ENCODE data around the gene IGFLR1. TPM values are rescaled to one million over a fixed set of nuclear protein-coding genes. Genes with fewer than 3 reads are reported as not detected.
A peak's percentile ranks its signal among the peaks of the same experiment; 100 is the strongest.
"Not testable (repeated sequence)": the region's sequence is repeated elsewhere in the genome, so short reads cannot be mapped to it uniquely, and the experiment has no call there.

IGFLR1 gene
- total RNA-seq, 2 experiments from 2014 or later, result 79.2 to 80.6 TPM

DNA sequence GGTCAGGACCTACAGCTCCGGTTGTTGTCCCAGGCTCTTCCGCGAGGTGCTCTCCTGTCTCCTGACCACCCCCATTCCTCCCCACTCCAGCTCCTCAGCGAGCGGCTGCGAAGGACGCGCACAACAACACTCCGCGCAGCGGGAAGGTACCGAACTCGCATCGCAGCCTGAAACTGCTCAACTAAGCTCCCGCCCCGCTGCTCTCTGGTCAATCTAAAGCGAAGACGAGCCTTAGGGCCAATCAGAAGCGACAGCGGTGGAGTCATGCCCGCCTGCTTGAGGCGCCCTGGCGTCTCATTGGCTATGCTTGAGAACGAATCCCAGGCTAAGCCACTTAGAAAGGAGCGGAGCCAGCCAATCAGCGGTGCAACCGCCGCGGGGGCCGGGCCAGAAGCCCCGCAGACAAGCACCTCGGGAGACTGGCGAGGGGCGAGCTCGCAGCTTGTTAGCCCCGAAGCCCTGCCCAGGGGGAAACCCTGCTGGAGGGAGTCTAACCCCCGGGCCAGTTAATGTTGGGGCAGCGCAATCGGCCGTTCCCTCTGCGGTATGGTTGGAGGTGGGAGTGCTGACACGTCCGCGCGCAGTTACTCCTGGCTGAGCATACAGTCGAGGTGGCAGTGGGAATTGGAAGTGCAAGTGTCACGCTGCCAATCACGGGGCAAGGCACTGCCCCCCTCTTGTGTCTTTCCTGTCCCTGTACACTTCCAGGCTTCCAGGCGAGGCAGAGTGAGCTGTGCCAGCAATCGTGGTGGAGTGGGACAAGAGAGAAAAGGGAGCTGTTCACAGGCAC lies 39.8 kb downstream of the IGFLR1 start:
- Mint-ChIP-seq H3K4me3 (peak overlapping the region; percentile 93), H3K36me3 (peaks cover 2% of the 10 kb centered on the region), H3K4me1 (peaks cover 9% of the 10 kb centered on the region), H3K27me3 (peaks cover 7% of the 10 kb centered on the region), H3K27ac (peak overlapping the region; percentile 91), H3K9me3 (peaks cover 2% of the 10 kb centered on the region)
- DNase-seq, result peak; percentile 93

DNA sequence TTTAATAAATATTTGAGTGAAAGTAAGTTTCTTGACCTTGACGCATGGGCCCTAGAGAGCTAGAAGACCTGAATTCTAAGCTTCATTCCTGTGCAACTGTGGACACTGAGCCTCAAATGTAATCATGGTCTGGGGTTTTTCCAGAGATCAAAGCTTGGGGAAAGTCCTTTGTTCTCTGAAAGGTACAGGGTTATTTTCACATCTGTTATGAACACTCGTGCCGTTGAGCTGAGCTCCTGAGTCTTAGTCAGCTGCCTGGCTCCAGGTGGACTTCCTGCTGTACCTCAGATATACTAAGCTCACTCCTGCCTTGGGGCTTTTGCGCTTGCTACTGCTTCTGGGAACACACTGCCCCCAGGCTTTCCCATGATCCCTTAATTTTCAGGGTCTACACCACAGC lies 45.4 kb downstream of the IGFLR1 start:
- Mint-ChIP-seq H3K9me3 (peaks cover 4% of the 10 kb centered on the region), H3K4me3 (no peak overlapping the region), H3K27ac (no peak overlapping the region), H3K4me1 (peaks cover 25% of the 10 kb centered on the region), H3K36me3 (no peaks in the 10 kb centered on the region), H3K27me3 (no peaks in the 10 kb centered on the region)
- DNase-seq, result no peak

GRCh38 chr19:35695895-35696422 lies 46.3 kb downstream of the IGFLR1 start:
- H3K4me3 Mint-ChIP-seq, result no peak overlapping the region
- no peaks in the 10 kb centered on the region for H3K27me3 Mint-ChIP-seq
- H3K4me1 Mint-ChIP-seq, result peaks cover 25% of the 10 kb centered on the region
- no peak for DNase-seq
- H3K36me3 Mint-ChIP-seq, result no peaks in the 10 kb centered on the region
- peaks cover 4% of the 10 kb centered on the region for H3K9me3 Mint-ChIP-seq
- H3K27ac Mint-ChIP-seq, result no peak overlapping the region

DNA sequence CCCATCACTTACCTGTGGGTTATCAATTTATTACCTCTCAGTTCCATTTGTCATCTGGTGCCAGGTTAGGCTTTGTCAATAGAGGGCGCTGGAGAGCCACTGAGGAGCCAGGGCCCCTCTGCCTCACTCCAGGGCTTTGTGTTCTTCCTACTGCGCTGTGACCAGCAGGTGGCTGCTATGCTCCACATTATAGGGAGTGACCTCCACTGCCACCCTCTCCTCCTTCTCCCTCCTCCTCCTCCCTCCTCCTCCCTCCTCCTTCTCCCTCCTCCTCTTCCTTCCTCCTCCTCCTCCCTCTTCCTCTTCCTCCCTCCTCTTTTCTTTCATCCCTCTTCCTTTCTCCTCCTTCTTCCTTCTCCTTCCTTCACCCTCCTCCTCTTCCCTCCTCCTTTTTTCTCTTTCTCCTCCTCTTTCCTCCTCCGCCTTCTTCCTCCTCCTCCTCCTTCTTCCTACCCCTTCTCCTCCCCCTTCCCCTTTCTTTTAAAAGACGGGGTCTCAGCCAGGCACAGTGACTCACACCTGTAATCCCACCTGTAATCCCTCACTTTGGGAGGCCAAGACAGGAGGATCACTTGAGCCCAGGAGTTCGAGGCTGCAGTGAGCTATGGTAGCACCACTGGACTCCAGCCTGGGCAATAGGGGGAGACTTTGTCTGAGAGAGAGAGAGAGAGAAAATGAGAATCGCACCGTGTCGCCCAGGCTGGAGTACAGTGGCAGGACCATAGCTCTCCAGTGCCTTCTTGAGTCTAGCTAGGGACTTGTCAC lies 48.2 kb downstream of the IGFLR1 start:
- peaks cover 4% of the 10 kb centered on the region for H3K9me3 Mint-ChIP-seq

GRCh38 chr19:35693422-35693821 lies 48.8 kb downstream of the IGFLR1 start:
- Mint-ChIP-seq H3K9me3 (peaks cover 4% of the 10 kb centered on the region), H3K4me3 (no peak overlapping the region), H3K36me3 (no peaks in the 10 kb centered on the region), H3K4me1 (peaks cover 19% of the 10 kb centered on the region), H3K27ac (no peak overlapping the region), H3K27me3 (no peaks in the 10 kb centered on the region)
- no peak for DNase-seq

More for the DNA sequence above, 48.2 kb downstream of the IGFLR1 start:
- peaks cover 19% of the 10 kb centered on the region for H3K4me1 Mint-ChIP-seq
- no peaks in the 10 kb centered on the region for H3K27me3 Mint-ChIP-seq
- DNase-seq, result peak; percentile 88
- peak overlapping the region; percentile 29 for H3K27ac Mint-ChIP-seq
- H3K4me3 Mint-ChIP-seq, result no peak overlapping the region
- H3K36me3 Mint-ChIP-seq, result no peaks in the 10 kb centered on the region

DNA sequence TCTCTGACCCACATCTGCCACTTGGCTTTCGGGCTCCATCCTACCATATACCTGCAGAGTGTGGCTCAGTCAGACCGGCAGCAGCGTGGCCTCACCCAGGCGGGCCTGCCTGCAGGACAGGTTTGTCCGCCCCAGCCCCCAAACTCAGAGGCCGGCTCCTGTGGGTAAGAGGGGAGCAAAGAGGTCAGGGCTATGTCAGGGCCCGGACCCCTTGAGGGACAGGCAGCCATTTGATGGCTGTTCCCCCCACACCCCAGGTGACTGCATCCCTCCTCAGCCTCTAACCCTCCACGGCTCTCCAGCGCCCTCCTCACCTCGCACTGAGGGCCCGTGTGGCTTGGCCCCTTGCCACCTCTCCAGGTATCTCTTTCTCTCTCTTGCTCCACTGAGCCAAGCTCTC lies 50.2 kb downstream of the IGFLR1 start:
- Mint-ChIP-seq H3K27ac (no peak overlapping the region), H3K4me1 (peaks cover 17% of the 10 kb centered on the region), H3K36me3 (no peaks in the 10 kb centered on the region), H3K9me3 (peaks cover 4% of the 10 kb centered on the region), H3K4me3 (no peak overlapping the region), H3K27me3 (no peaks in the 10 kb centered on the region)
- DNase-seq, result no peak

DNA sequence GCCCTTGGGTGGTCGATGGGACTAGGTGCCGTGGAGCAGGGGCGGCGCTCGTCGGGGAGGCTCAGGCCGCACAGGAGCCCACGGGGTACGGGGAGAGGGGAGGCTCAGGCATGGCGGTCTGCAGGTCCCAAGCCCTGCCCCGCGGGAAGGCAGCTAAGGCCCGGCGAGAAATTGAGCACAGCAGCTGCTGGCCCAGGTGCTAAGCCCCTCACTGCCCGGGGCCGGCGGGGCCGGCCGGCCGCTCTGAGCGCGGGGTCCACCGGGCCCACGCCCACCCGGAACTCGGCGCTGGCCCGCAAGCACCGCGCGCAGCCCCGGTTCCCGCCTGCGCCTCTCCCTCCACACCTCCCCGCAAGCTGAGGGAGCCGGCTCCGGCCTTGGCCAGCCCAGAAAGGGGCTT lies 51.1 kb downstream of the IGFLR1 start:
- H3K27ac Mint-ChIP-seq, H3K4me1 Mint-ChIP-seq, DNase-seq, H3K9me3 Mint-ChIP-seq, H3K27me3 Mint-ChIP-seq, H3K4me3 Mint-ChIP-seq, H3K36me3 Mint-ChIP-seq: not testable (repeated sequence)

DNA sequence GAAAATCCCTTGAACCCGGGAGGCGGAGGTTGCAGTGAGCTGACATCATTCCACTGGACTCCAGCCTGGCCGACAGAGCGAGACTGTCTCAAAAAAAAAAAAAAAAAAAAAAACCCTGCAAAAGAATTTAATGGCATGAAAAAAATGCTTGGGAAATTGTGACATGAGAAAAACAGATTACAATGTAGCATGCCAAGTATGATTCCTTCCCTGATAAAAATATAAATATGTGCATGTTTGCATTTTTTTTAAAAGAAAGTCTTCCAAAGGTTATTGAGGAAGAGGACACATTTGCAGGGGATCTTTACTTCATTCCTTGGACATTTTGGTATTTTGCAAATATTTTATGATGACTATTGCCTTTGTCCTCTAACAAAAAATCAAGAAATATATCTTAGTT lies 52.4 kb downstream of the IGFLR1 start:
- Mint-ChIP-seq H3K4me1 (peaks cover 6% of the 10 kb centered on the region), H3K27ac (no peak overlapping the region), H3K36me3 (no peaks in the 10 kb centered on the region), H3K27me3 (no peaks in the 10 kb centered on the region), H3K4me3 (no peak overlapping the region), H3K9me3 (no peaks in the 10 kb centered on the region)
- no peak for DNase-seq

Other genes with a start within 250 kb of the IGFLR1 start
- 1 to 10 TPM; 1.4 to 1.5 TPM for gene DMKN, start 228.8 kb downstream of the IGFLR1 start, total RNA-seq
- gene SBSN, start 214.1 kb downstream of the IGFLR1 start, total RNA-seq, result not detected
- not detected for gene GAPDHS, start 209.0 kb downstream of the IGFLR1 start, total RNA-seq
- gene TMEM147, start 196.8 kb downstream of the IGFLR1 start, total RNA-seq, result 10 to 100 TPM; 74.4 to 81.6 TPM
- not detected for gene ATP4A, start 178.8 kb downstream of the IGFLR1 start, total RNA-seq
- not detected for gene PMIS2, start 156.3 kb downstream of the IGFLR1 start, total RNA-seq
- gene HAUS5, start 129.7 kb downstream of the IGFLR1 start, total RNA-seq, result 10 to 100 TPM; 37.9 to 44.6 TPM
- gene RBM42, start 113.4 kb downstream of the IGFLR1 start, total RNA-seq, result 10 to 100 TPM; 91.7 to 99.1 TPM
- gene ETV2, start 100.7 kb downstream of the IGFLR1 start, total RNA-seq, result 1 to 10 TPM; 1.5 to 2.3 TPM
- 100 to 1,000 TPM; 414 to 433 TPM for gene COX6B1, start 94.1 kb downstream of the IGFLR1 start, total RNA-seq
- gene UPK1A, start 75.9 kb downstream of the IGFLR1 start, total RNA-seq, result 1 to 10 TPM; 1.6 to 1.8 TPM
- gene ZBTB32, start 37.9 kb downstream of the IGFLR1 start, total RNA-seq, result 100 to 1,000 TPM; 220 to 238 TPM
- 10 to 100 TPM; 42.2 to 45.5 TPM for gene KMT2B, start 24.4 kb downstream of the IGFLR1 start, total RNA-seq
- 10 to 100 TPM; 42.3 to 43.9 TPM for gene U2AF1L4, start 3.0 kb upstream of the IGFLR1 start, total RNA-seq
- gene PSENEN, start 3.2 kb upstream of the IGFLR1 start, total RNA-seq, result 10 to 100 TPM; 38.5 to 41.6 TPM
- 1 to 10 TPM; 5.1 to 7.0 TPM for gene LIN37, start 6.1 kb upstream of the IGFLR1 start, total RNA-seq
- under 1 TPM; 0.39 to 0.78 TPM for gene HSPB6, start 14.6 kb upstream of the IGFLR1 start, total RNA-seq
- 10 to 100 TPM; 29.9 to 33.3 TPM for gene PROSER3, start 15.7 kb upstream of the IGFLR1 start, total RNA-seq
- 10 to 100 TPM; 15.0 to 16.3 TPM for gene ARHGAP33, start 33.1 kb upstream of the IGFLR1 start, total RNA-seq
- not detected for gene PRODH2, start 70.4 kb upstream of the IGFLR1 start, total RNA-seq
- under 1 TPM; 0.36 to 0.49 TPM for gene NPHS1, start 110.1 kb upstream of the IGFLR1 start, total RNA-seq
- gene KIRREL2, start 114.5 kb upstream of the IGFLR1 start, total RNA-seq, result 1 to 10 TPM; 2.3 to 2.4 TPM
- under 1 TPM; 0.68 to 0.88 TPM for gene APLP1, start 126.1 kb upstream of the IGFLR1 start, total RNA-seq
- gene NFKBID, start 158.1 kb upstream of the IGFLR1 start, total RNA-seq, result 10 to 100 TPM; 72.2 to 73.7 TPM
- 10 to 100 TPM; 44.9 to 53.8 TPM for gene HCST, start 160.1 kb upstream of the IGFLR1 start, total RNA-seq
- not detected for gene TYROBP, start 165.8 kb upstream of the IGFLR1 start, total RNA-seq
- 1 to 10 TPM; 5.8 to 7.1 TPM for gene LRFN3, start 193.9 kb upstream of the IGFLR1 start, total RNA-seq